A673 (cell line): ENCODE data around the gene PIGO. TPM values are rescaled to one million over a fixed set of nuclear protein-coding genes. Genes with fewer than 3 reads are reported as not detected.
A peak's percentile ranks its signal among the peaks of the same experiment; 100 is the strongest.

Source experiments
- BruUV-seq: library from RNA; stranded (reverse); fragments of 400-500 nt; replicated peaks from 2 replicates; lab custom pipeline; 2021; lab: Mats Ljungman, UMichigan
- CTCF ChIA-PET: fragments of 300-600 bp; sonication (Branson Sonifier 250); formaldehyde crosslinking; loops from one replicate; lab custom pipeline; 2022; ENCODE audit warnings: antibody characterized with exemption; lab: Charles Lee
- POLR2A ChIA-PET: fragments of 300-600 bp; sonication (Branson Sonifier 250); formaldehyde crosslinking; loops from one replicate; lab custom pipeline; 2022; ENCODE audit warnings: antibody characterized with exemption; ENCODE audit not compliant: low non-redundant PET; lab: Charles Lee
- DNase-seq: peaks from one replicate; pipeline ENCODE4 v3.0.0-alpha.2; 2015; ENCODE audit warnings: low spot score
- H3K27ac ChIP-seq: fragments of 200-600 bp; sonication (generic); 2 replicates; pipeline ENCODE4 v1.5.1; 2016; ENCODE audit warnings: mixed run types, low read depth, mild to moderate bottlenecking, mixed read lengths, antibody characterized with exemption, low read length; ENCODE audit not compliant: poor library complexity, severe bottlenecking
- H3K27me3 ChIP-seq: fragments of 200-600 bp; sonication (generic); replicated peaks from 2 replicates; pipeline ENCODE4 v1.6.1; 2017; ENCODE audit warnings: mixed run types, low read depth, mild to moderate bottlenecking, mixed read lengths, antibody characterized with exemption, low read length; ENCODE audit not compliant: insufficient read depth, poor library complexity
- H3K36me3 ChIP-seq: fragments of 200-600 bp; sonication (generic); 2 replicates; pipeline ENCODE4 v1.6.1; 2016; ENCODE audit warnings: mixed run types, mild to moderate bottlenecking, mixed read lengths, antibody characterized with exemption, low read length; ENCODE audit not compliant: insufficient read depth, poor library complexity, severe bottlenecking
- H3K4me1 ChIP-seq: fragments of 200-600 bp; sonication (generic); 2 replicates; pipeline ENCODE4 v1.6.1; 2017; ENCODE audit warnings: mixed run types, mild to moderate bottlenecking, mixed read lengths, antibody characterized with exemption, low read length; ENCODE audit not compliant: insufficient read depth, poor library complexity, severe bottlenecking
- H3K4me3 ChIP-seq: fragments of 200-600 bp; sonication (generic); 2 replicates; pipeline ENCODE4 v1.5.1; 2016; ENCODE audit warnings: low read depth, mixed run types, mild to moderate bottlenecking, mixed read lengths, low read length; ENCODE audit not compliant: poor library complexity, severe bottlenecking
- H3K9me3 ChIP-seq: fragments of 200-600 bp; sonication (generic); 2 replicates; pipeline ENCODE4 v1.6.1; 2016; ENCODE audit warnings: mixed run types, low read depth, mild to moderate bottlenecking, mixed read lengths, antibody characterized with exemption, low read length; ENCODE audit not compliant: poor library complexity, severe bottlenecking
- CTCF ChIP-seq: fragments of 300-800, 200-600 bp; sonication (generic); conservative IDR thresholded peaks from 2 replicates; pipeline ENCODE4 v1.5.1; 2017; ENCODE audit warnings: low read depth, mild to moderate bottlenecking, antibody characterized with exemption, low read length, moderate library complexity, mixed read lengths
- EZH2 ChIP-seq: fragments of 200-600 bp; sonication (generic); IDR thresholded peaks from 2 replicates; pipeline ENCODE4 v1.6.1; 2017; ENCODE audit warnings: borderline replicate concordance, low read depth, mild to moderate bottlenecking, mixed read lengths, antibody characterized with exemption, low read length; ENCODE audit not compliant: poor library complexity, severe bottlenecking
- intact Hi-C: fragments of 100-400 bp; cut with micrococcal nuclease; formaldehyde crosslinking; loops from one replicate; pipeline ENCODE4 v1.10.0; 2022; ENCODE audit not compliant: unreplicated experiment
- total RNA-seq: library from RNA; stranded (reverse); gene quantifications from 2 replicates; pipeline ENCODE4 v1.2.3, GENCODE V29; 2021

PIGO gene
- total RNA-seq, 1 experiment from 2014 or later = 32.9 TPM

- Histone ChIP-seq H3K4me3 (peak within 1 kb of the TSS; percentile 76), H3K27ac (peak within 1 kb of the TSS; percentile 89), H3K4me1 (peaks cover 13% of the 10 kb centered on the region), H3K9me3 (no peaks in the 10 kb centered on the region), H3K27me3 (no peaks in the 10 kb centered on the region), H3K36me3 (peaks cover 27% of the 10 kb centered on the region)
- no TSS peak for BruUV-seq
- peak; percentile 97 for DNase-seq
- intact Hi-C loops = no loop called here
- TF ChIP-seq EZH2 (no peak), CTCF (no peak)
- ChIA-PET CTCF (interaction anchor here (1.0 to 1.6 kb wide), 4 partner anchors 17 to 474 kb away, joined by 3 to 6 read pairs (median 3); partner anchors contain the start of gene PIGO), POLR2A (interaction anchor here (1.1 kb wide), 1 partner anchor 8 kb away, joined by 4 read pairs; no protein-coding TSS in a partner anchor)
Observed at GRCh38 chr9:35079426-35080341, 16.7 kb downstream of the PIGO start, which contains the start of gene FANCG. Gene FANCG, minus strand, starts transcription at chr9:35079942. Its CDS starts 418 bp downstream, at chr9:35079524.

- peaks cover 30% of the 10 kb centered on the region for H3K36me3 ChIP-seq
- ChIA-PET POLR2A (no interaction called here), CTCF (interaction anchor here (1.3 to 1.6 kb wide), 3 partner anchors 18 to 179 kb away, joined by 3 to 6 read pairs (median 3); partner anchors contain the start of gene PIGO)
- H3K4me3 ChIP-seq = peak overlapping the region; percentile 76
- no peaks in the 10 kb centered on the region for H3K27me3 ChIP-seq
- intact Hi-C loops = no loop called here
- H3K9me3 ChIP-seq = no peaks in the 10 kb centered on the region
- H3K4me1 ChIP-seq = peaks cover 13% of the 10 kb centered on the region
- H3K27ac ChIP-seq = peak overlapping the region; percentile 89
- DNase-seq = no peak
- no peak for TF ChIP-seq CTCF
- TF ChIP-seq EZH2 = no peak
- no TSS peak for BruUV-seq
Observed at GRCh38 chr9:35079041-35079425, 17.4 kb downstream of the PIGO start.

GRCh38 chr9:35078066-35078465 is 18.3 kb downstream of the PIGO start:
- POLR2A ChIA-PET = interaction anchor here (0.6 kb wide), 1 partner anchor 27 kb away, joined by 3 read pairs; no protein-coding TSS in a partner anchor
- TF ChIP-seq CTCF (no peak), EZH2 (no peak)
- H3K36me3 ChIP-seq = peaks cover 37% of the 10 kb centered on the region
- peak overlapping the region; percentile 76 for H3K4me3 ChIP-seq
- intact Hi-C loops = no loop called here
- H3K27ac ChIP-seq = no peak overlapping the region
- H3K9me3 ChIP-seq = no peaks in the 10 kb centered on the region
- CTCF ChIA-PET = interaction anchor here (0.7 kb wide), 1 partner anchor 445 kb away, joined by 4 read pairs; no protein-coding TSS in a partner anchor
- BruUV-seq = TSS peak; percentile 36
- H3K27me3 ChIP-seq = no peaks in the 10 kb centered on the region
- DNase-seq = no peak
- peaks cover 13% of the 10 kb centered on the region for H3K4me1 ChIP-seq
